HG03432 (cell line): ENCODE results near the gene TBCEL.
"Not testable (repeated sequence)": the region's sequence is repeated elsewhere in the genome, so short reads cannot be mapped to it uniquely, and the experiment has no call there.

Experiments
- ATAC-seq: cut with Tn5 transposase; IDR thresholded peaks from one replicate; pipeline ENCODE4 v1.9.1; 2021; ENCODE audit warnings: mild to moderate bottlenecking, moderate library complexity; ENCODE audit not compliant: unreplicated experiment

TBCEL gene

DNA sequence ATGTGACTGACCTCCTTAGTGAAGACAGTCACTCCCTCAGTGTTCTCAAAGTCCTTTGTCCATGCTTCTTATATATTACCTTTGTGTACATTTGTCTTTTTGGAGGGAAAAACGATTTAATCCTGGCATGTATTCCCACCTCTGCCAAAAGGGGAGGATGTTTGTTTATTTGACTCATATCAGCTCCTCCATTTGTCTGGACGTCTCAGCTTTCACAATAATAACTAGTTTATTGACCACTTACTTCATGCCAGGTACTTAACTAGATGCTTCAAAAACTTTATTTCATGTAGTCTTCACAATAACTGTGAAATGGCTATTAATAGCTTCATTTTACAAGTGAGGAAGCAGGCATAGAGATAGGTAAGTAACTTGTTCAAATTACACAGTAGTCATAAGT is 5.3 kb downstream of the TBCEL start:
- ATAC-seq: no peak

DNA sequence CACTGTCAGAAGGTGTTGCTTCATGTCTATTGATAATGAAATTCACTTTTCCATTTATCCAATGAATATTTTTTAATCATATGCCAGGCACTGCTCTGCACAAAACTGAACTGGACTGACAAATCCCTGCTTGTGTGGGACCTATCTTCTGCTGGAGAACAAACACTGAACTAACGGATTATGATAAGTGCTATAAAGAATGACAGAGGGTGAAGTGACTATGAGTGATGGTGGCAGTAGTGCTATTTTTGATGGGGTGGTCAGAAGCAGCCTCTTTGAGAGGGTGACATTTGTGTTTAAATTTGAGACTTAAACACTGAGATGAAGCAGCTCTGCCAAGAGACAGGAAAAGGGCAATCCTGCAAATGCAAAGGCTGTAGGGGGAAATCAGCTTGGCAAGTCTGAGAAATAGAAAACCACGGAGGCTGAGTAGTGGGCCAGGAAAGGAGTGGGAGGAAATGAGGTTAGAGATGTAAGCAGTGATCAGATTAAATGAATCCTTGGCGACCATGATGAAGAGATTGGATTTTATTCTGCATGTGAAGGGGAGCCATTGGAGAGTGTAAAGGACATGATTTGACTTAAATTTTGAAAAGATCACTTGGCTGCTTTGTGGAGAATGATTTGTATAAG is 6.0 kb downstream of the TBCEL start:
- ATAC-seq: no peak

DNA sequence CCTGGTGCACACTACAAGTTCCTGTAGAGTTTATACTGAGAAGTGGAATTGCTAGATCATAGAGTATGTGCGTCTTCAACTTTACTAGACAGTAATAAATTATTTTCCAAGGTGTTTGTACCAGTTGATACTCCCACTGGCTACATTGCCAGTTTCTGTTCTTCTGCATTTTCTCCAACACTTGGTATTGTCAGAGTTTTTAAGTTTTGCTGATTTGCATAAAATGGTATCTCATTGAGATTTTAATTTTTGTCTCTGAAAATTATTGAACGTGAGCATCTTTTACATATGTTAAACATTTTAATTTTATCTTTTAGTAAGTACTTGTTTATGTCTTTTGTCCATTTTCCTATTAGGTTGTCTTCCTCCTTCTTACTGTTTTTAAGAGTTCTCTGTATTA is 7.3 kb downstream of the TBCEL start:
- ATAC-seq: no peak

DNA sequence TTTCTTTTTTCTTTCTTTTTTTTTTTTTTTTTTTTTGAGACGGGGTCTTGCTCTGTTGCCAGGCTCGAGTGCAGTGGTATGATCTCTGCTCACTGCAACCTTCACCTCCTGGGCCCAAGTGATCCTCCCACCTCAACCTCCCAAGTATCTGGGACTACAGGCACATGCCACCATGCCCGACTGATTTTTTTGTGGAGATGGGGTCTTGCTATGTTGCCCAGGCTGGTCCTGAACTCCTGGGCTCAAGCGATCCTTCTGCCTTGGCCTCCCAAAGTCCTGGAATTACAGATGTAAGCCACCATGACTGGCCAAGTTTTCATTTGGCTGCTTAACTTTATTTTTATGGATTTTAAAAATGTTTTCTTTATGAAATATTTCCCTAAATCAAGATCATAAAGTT is 7.7 kb downstream of the TBCEL start:
- not testable (repeated sequence) for ATAC-seq

DNA sequence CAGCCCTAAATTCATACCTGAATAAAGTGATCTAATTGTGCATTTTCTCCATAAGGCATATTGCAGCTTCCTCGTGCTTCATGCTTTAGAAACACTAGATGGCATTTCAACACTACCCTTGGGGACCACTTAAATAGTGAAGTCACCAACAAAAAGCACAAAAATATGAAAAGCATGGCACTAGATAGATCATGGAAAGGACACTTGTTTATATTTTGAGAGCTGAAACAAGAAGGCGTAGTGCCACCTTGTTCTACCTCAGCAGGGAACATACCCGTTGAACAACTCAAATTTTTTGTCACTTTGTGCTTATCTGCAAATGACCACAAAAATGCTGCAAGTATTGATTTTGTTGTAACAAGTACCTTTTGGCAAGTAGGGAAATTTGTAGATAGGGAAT is 8.6 kb downstream of the TBCEL start:
- no peak for ATAC-seq

DNA sequence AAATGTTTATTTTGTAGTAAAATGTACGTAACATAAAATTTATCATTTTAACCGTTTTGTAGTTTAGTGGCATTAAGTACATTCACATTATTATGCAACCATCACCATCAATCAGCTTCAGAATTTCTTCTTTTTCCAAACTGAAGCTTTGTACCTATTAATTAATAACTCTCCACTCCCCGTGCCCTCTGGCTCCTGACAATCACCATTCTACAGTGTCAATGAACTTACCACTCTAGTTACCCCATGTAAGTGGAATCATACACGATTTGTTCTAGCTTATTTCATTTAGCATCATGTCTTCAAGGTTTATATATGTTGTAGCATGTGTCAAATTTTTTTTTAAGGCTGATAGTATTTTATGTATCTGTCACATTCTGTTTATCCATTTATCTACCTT is 9.7 kb downstream of the TBCEL start:
- no peak for ATAC-seq

DNA sequence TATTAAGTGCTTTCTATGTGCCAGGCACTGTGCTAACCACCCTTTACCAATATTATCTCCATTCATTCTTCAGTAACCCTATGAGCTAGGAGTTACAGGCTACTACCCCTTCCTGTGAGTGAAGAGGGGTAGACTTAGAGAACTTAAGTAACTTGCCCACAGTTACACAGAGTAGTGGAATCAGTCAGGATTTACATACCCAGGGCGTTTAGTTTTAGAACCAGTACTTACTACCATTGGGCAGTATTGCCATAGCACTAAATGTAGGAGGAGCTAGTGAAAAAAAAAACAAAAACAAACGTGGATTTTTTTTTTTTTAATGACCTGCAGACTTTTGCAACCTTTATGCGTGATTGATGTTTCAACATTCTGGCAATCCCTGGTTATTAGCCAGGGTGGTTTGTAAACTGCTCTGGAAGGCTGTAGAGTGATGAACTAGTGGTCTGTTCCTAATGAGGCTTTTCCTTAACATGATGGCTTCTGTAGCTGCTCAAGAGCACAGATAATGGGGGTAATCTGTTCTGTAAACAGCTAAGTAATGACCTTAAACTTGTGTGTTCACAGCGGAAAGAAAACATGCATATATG is 11.4 kb downstream of the TBCEL start:
- no peak for ATAC-seq

DNA sequence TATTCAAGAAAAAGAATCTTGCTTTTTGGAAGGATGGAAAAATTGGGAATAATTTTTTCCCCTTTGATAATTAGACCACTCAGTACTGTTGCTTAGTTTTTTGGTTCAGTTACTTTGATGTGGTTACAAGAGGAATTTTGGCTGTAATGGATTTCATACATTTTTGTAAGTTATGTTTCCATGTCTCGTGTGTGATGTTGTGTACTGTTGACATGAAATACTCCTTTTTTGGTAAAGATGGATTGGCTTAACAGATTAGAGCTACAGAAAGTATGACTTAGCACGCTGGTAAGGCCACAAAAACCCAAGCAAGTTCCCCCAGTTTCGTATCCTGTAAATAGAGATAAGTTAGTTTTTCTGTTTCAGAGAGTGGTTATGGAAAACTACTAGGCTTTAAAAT is 11.9 kb downstream of the TBCEL start:
- ATAC-seq: peak; percentile 70

DNA sequence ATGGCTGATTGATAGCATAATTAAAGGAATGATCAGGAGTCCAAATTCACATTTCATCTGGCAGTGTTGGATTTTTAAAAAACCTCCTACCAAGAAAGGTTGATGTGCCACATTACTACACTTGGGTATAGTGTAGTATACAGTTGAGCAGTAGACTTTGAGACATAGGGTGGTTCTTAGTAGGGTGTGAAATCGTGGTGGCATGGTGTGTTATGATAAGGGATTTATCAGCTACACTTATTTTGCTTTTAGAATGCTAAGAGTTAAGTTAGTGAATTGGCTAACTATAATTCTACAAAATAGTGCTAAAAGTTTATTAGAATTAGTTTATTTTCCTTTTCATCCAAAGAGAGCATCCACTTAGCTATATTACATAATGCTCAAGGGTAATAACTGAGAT is 13.1 kb downstream of the TBCEL start:
- ATAC-seq: no peak

DNA sequence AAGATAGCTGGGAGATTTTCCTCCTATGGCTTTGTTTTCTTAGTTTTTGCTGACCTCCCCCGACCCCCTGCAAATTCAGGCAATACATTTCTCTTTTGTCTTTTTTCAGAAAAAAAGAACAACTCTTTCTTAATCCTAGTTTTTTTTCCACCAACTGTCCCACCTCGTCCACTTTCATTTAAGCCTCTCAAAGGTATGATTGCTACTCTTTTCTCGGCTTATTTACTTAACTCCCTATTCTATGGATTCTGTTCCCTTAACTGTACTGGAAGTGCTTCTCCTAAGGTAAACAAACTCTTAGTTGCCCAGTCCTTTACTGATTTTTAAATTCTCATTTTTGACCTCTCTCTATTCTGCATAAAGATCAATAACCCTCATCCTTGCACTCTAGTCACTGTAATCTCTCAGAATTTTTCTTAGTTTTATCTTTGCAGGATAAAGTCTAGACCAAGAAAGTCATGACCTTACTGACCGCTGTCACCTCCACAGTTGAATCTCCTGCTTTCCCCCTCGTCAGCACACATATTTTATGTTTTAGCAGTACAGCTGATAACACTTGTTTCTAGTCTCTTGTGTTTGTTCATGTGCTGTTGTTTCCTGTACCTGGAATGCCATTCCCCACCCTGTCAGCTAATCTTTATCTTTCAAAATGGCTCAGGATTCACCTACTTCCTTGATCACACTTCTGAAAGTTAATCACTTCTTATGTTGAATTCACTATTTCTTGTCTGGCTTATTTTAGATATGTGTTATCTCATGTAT is 14.9 kb downstream of the TBCEL start:
- ATAC-seq: no peak

DNA sequence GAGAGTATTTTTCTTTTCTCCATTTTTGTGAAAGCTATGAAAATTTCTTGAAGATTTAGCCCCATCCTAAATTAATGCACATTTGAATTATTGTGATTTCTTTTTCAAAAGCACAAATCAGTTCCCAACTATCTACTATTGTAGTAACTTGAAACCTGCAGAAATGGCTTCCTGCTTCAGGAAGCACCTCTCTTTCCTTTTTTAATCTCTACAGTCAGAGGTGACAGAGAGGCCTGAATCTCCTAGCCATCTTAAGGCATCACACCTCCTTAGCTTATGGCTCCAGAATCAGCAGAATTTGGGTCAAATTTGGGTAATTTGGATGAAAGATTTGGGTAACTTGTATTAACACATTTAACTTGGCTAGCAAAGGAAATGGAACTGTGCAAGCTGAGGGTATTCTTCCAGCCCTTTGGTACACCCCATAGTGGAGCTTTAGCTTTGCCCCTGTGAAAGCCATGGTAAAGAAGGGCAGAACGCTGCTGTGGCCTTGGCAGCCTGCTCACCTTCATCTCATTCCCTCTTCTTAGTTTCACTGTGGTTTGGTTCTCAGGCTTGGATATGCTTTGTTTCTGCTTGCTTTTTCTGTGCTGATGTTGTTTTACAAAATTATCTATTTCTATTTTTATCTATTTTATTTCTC is 16.2 kb downstream of the TBCEL start:
- ATAC-seq: no peak

DNA sequence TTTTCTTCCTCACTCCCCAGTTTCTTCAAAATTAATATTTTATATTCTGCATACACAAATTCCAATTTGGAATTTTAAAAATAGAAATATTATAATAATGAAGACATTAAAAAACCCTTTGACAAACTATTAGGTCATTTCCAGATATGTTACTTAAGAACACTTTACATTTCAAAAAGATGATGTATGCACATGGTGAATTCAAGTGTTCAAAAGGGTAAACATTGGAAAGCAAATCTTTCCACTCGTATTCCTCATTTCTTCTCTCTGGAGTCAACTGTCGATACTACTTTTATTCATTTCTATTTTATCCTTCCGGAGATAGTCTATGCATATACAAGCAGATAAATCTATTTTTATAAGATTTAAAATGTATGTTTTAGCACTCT is 16.7 kb downstream of the TBCEL start:
- ATAC-seq: no peak

DNA sequence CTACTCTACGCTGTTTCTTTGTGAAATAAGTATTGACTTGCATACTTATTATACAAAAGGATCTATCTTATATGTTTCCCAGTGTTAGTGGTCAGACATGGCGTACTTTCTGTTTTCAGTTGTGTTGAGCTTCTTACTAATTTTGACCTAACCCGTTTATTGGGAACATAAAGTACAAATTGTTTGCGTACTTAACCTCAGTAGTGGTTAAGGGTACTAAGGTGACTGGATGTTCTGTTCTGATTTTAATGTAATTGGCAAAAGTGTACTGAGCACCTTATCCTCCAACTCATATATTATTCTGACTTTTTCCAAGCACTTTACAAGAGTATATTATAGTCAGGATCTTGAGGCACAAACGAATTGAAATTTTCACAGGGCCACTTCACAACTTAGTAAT is 17.2 kb downstream of the TBCEL start:
- no peak for ATAC-seq

DNA sequence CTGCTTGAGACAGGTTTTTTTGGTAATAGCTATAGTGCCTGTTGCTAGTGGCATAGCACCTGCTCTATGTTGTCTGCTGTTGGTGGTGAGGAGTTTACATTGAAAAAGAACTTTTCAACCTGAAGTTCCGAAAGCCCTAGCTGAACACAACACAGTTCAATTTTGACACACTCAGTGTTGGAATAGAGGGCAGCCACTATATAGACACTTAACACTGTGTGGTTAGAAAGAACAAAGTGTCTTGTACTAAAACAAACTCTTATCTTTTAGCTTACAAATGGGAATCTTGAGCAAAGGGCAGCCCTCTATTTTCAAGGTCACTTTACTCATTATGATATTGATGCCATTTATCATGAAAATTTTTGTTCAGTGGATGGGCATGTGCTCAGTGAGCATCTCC is 18.4 kb downstream of the TBCEL start:
- no peak for ATAC-seq

DNA sequence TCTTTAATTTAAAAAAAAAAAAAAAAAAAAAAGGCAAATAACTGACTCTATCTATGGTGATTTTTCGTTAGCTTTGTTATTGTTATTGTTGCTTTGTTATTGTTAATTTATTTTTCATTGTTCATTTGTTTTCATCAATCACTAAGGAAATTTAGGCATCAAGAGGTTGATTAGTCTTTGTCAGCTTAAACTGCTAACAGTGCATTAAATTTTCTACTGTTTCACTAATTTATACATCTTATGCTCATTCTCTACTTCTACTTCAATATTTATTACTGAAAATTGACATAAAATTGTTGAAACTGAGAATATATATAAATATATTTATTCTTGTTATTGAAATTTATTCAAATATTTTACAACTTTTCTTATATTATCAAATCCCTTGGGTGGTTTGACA is 24.0 kb downstream of the TBCEL start:
- no peak for ATAC-seq

DNA sequence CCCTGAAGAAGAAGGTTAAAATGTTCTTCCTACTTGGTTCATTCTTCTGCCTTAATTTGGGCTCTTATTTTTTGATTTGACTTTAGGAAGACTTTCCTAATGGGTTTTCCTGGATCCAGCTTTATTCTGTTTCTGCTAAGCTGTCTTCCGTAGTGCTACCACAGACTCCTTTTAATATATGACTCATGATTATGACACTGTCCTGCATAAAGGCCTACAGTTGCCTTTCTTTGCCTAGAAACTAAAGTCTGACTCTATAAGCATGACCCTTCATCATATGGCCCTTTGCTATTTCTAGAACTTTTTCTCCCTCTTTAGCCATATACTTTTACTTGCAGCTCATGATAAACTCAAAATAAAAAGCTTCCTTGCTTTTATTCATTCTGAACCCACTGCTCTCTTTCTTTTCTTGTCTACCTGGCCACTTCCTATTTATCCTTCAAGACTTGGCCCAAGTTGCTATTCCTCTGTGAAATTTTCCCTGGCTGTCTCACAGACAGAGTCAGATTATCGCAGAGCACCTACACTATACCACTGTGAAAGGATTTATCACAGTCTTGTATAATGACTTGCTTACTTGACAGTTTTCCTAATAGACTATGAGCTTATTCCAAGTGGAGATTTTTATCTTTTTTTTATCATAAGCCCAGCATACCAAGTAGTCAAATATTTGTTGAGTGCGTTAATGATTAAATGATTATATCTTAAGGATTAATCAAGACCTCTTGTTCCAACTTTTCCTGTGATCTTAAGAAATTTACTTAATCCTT is 24.7 kb downstream of the TBCEL start:
- no peak for ATAC-seq

DNA sequence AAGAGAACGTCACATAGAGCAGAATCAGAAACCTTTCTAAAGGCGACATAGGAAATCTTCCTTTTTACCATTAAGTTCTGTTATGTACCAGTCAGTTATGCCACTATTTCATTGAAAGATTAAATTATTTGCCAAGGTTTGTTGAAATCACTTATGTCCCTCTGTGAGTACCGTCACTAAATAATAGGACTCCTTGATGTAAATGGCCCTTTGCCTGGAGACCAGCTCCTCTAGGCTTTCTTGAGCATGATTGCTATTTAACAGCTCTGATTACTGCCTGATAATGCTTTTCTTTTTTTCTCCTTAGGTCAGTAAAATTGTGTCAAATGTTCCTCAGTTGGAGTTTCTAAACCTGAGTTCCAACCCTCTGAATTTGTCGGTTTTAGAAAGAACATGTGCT is 29.3 kb downstream of the TBCEL start:
- ATAC-seq: no peak

DNA sequence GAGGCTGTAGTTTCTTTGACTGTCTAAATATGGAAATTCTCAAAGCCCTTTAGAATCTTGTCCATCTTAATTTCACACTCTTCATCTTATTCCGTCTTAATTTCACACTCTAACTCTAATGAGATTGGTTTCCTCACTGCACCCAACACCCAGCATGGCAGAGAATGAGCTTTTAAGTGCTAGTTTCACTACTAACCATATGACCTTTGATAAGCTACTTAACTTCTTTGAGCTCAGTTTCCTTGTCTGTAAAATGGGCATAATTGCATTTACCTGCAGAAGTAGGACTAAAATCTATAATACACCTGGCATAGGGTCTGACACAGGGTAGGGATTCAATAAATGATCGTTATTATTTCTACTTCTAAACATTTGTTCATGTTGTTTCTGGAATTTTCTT is 30.4 kb downstream of the TBCEL start:
- no peak for ATAC-seq

DNA sequence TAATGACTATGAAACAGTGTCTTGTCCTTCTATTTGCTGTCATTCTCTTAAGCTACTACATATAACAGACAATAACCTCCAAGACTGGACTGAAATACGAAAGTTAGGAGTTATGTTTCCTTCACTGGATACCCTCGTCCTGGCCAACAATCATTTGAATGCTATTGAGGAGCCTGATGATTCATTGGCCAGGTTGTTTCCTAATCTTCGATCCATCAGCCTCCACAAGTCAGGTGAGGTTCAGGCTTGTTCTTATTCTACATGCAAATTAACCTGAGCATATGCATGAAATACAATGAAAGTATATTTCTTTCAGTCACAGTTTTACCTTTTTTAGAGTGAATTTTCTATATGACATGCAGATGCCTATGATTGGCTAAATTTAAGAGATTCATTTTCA is 31.2 kb downstream of the TBCEL start:
- no peak for ATAC-seq

DNA sequence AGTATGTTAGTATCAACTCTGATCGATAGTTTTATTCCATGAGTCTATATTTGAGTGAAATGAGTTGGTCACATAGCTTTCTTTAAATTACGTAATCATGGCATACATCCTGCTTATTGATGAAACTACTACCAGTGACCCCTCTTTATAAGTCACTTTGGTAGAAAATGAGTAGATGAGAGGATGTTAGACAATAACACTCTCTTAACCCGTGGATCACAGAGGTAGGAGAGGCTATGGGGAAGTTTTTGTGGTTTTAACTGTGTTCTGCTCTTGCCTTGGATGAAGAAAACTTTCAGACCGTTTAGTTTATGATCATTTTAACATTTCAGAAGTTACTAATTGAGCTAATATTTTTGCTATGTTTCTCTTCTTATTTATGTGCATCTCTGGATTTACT is 34.0 kb downstream of the TBCEL start:
- no peak for ATAC-seq

DNA sequence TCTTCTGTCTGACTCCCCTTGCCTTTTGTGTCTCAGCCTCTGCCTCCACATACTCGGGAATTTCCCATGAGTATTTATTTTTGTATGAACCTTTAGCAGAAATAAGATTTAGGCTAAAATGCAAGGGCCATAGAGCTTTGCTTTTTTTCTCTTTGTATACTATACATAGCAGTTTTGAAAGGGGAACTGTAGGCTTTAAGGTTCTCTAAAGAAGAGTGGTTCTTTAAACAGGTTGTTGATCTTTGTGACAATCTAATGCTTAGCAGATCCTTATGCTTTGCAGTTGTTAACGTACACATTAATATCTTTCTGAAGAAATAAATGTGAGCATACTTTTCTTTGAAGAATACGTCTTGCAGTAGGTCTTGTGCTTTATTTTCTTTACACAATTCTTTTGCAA is 35.0 kb downstream of the TBCEL start:
- ATAC-seq: no peak
